Measurements from ENCODE around the gene PRAMEF11.

PRAMEF11 gene

DNA sequence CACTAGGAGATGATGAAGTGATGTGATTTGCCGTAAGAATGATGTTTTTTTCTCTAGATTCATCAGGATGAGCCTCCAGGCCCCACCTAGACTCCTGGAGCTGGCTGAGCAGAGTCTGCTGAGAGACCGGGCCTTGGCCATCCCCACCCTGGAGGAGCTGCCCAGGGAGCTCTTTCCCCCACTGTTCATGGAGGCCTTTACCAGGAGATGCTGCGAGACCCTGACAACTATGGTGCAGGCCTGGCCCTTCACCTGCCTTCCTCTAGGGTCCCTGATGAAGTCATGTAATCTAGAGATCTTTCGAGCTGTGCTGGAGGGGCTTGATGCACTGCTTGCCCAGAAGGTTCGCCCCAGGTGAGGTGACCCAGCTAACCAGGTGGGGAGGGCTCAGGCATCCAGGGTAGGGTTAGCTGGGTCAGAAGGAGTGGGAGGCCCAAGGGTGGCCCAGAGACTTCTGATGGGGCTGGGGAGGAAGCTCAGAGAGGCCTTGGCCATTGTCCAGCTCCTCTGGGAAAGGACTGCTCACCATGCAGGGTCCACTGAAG is 56.3 kb downstream of the PRAMEF11 start:
- no peak for DNase-seq (ENCODE audit: low read depth in 2 of 3, low spot score in 1 of 3)
